Fibroblast of gingiva (primary cell): Measurements from ENCODE around the gene ZNF80.
A peak's percentile ranks its signal among the peaks of the same experiment; 100 is the strongest.
"Not testable (repeated sequence)": the region's sequence is repeated elsewhere in the genome, so short reads cannot be mapped to it uniquely, and the experiment has no call there.

ENCODE experiments used
- DNase-seq: peaks from one replicate; pipeline ENCODE4 v3.0.0-alpha.2; 2011; ENCODE audit warnings: low read depth

Gene ZNF80

GRCh38 chr3:114237478-114237877 is at the start of gene ZNF80:
TSS of gene ZNF80 (minus strand) at chr3:114237578. CDS start at chr3:114237074, 504 bp downstream.
- not testable (repeated sequence) for DNase-seq

GRCh38 chr3:114286266-114286665 is 48.9 kb upstream of the ZNF80 start:
- DNase-seq = no peak

- DNase-seq = no peak
Measured at GRCh38 chr3:114285648-114286230, 48.4 kb upstream of the ZNF80 start.

GRCh38 chr3:114284644-114285043 is 47.3 kb upstream of the ZNF80 start:
- no peak for DNase-seq

GRCh38 chr3:114276856-114277255 is 39.5 kb upstream of the ZNF80 start:
- DNase-seq = not testable (repeated sequence)

GRCh38 chr3:114274929-114275328 is 37.6 kb upstream of the ZNF80 start:
- peak; percentile 6 for DNase-seq

GRCh38 chr3:114272271-114272670 is 34.9 kb upstream of the ZNF80 start:
- no peak for DNase-seq

GRCh38 chr3:114270019-114270418 is 32.6 kb upstream of the ZNF80 start:
- no peak for DNase-seq

- DNase-seq = no peak
Measured at GRCh38 chr3:114260152-114260551, 22.8 kb upstream of the ZNF80 start.

- no peak for DNase-seq
Measured at GRCh38 chr3:114259566-114259965, 22.2 kb upstream of the ZNF80 start.

- DNase-seq = no peak
Measured at GRCh38 chr3:114253505-114253904, 16.1 kb upstream of the ZNF80 start.

- no peak for DNase-seq
Measured at GRCh38 chr3:114252954-114253353, 15.6 kb upstream of the ZNF80 start.

GRCh38 chr3:114242947-114243346 is 5.6 kb upstream of the ZNF80 start:
- DNase-seq = no peak

GRCh38 chr3:114241262-114241661 is 3.9 kb upstream of the ZNF80 start:
- DNase-seq = no peak

- DNase-seq = not testable (repeated sequence)
Measured at GRCh38 chr3:114238146-114238785, 888 bp upstream of the ZNF80 start.

- DNase-seq = no peak
Measured at GRCh38 chr3:114235431-114235830, 1.9 kb downstream of the ZNF80 start.

GRCh38 chr3:114234745-114235144 is 2.6 kb downstream of the ZNF80 start:
- no peak for DNase-seq

- DNase-seq = no peak
Measured at GRCh38 chr3:114231616-114232015, 5.8 kb downstream of the ZNF80 start.

GRCh38 chr3:114227076-114227475 is 10.3 kb downstream of the ZNF80 start:
- DNase-seq = no peak

GRCh38 chr3:114226313-114226712 is 11.1 kb downstream of the ZNF80 start:
- no peak for DNase-seq

GRCh38 chr3:114223143-114223542 is 14.2 kb downstream of the ZNF80 start:
- DNase-seq = no peak

GRCh38 chr3:114221881-114222264 is 15.5 kb downstream of the ZNF80 start:
- DNase-seq = no peak

GRCh38 chr3:114221165-114221880 is 16.1 kb downstream of the ZNF80 start:
- DNase-seq = no peak
